ENCODE results near the gene CCDC102A. TPM values are rescaled to one million over a fixed set of nuclear protein-coding genes. Genes with fewer than 3 reads are reported as not detected.

CCDC102A gene
- total and polyA plus RNA-seq, 9 of the 15 experiments (the other 6 are each of a cell fraction or from before 2014, with no cell fraction given) = 0.03 to 4.9 (median 1.4) TPM

DNA sequence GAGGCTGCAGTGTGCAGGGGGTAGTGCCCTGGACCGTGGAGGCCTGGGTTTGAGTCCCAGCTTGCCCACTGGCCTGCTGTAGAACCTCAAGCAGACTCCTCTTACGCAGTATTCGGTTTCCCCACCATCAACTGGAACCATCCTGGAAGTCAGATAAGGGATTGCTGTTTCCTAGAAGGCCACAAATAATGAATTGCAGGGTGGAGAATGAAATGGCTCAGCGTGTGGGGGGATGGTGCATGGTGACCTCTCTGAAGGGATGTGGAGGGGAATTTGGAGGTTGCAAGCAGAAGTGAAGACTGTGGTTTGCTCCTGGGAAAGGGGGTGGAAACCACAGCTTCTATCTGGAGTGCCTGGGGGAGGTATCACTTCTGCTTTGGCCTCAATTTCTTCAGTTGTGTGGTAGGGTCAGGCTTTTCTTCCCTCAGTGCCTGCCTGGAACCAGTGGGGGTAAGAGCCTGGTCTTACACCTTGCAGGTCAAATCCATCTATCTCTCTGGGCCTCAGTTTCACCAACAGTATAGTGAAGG is 7.8 kb upstream of the CCDC102A start (continued):
- no peak for TF ChIP-seq ZNF311 (CRISPR knock-in tag; IDR thresholded peaks at IDR 0.05)
- TF ChIP-seq SREBF2 (CRISPR knock-in tag; IDR thresholded peaks at IDR 0.05) = no peak
- TF ChIP-seq ZNF778 (CRISPR knock-in tag; IDR thresholded peaks at IDR 0.05) = no peak
- TF ChIP-seq, protein P1, sequence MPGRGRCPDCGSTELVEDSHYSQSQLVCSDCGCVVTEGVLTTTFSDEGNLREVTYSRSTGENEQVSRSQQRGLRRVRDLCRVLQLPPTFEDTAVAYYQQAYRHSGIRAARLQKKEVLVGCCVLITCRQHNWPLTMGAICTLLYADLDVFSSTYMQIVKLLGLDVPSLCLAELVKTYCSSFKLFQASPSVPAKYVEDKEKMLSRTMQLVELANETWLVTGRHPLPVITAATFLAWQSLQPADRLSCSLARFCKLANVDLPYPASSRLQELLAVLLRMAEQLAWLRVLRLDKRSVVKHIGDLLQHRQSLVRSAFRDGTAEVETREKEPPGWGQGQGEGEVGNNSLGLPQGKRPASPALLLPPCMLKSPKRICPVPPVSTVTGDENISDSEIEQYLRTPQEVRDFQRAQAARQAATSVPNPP (IDR thresholded peaks at IDR 0.05; ENCODE audit: borderline replicate concordance, insufficient read depth, insufficient read length) = no peak
- peak in 1 of 2 experiments; percentile 67; a peak in 2 of 4 replicates for TF ChIP-seq KDM1A (IDR thresholded peaks at IDR 0.05)
- TF ChIP-seq HSF4 (CRISPR knock-in tag; IDR thresholded peaks at IDR 0.05; ENCODE audit: borderline replicate concordance) = no peak
- TF ChIP-seq SNIP1 (IDR thresholded peaks at IDR 0.05; ENCODE audit: low read depth) = no peak
- no peak for TF ChIP-seq MAFF (IDR thresholded peaks at IDR 0.05; ENCODE audit: low read length)
- TF ChIP-seq ZNF780A (CRISPR knock-in tag; IDR thresholded peaks at IDR 0.05) = no peak
- TF ChIP-seq, protein P2, sequence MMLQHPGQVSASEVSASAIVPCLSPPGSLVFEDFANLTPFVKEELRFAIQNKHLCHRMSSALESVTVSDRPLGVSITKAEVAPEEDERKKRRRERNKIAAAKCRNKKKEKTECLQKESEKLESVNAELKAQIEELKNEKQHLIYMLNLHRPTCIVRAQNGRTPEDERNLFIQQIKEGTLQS (IDR thresholded peaks at IDR 0.05) = no peak
- TF ChIP-seq, protein P2 (CRISPR knock-in tag; conservative IDR thresholded peaks at IDR 0.05) = no peak
- TF ChIP-seq HNRNPK (IDR thresholded peaks at IDR 0.05; ENCODE audit: low read depth, low read length, poor library complexity, severe bottlenecking) = no peak
- TF ChIP-seq NR2C2 (CRISPR knock-in tag; IDR thresholded peaks at IDR 0.05) = 0 out of 2 replicates have a peak, but pooled peaks have one; percentile 17
- TF ChIP-seq NR2C2 (tag; IDR thresholded peaks at IDR 0.05) = peak; percentile 49; the same call in 1 of the 2 replicates
- TF ChIP-seq RHOXF2B (CRISPR knock-in tag; conservative IDR thresholded peaks at IDR 0.05) = no peak
- no peak for TF ChIP-seq KLF10 (CRISPR knock-in tag; IDR thresholded peaks at IDR 0.05)
- no peak for TF ChIP-seq PURB (CRISPR knock-in tag; IDR thresholded peaks at IDR 0.05; ENCODE audit: low read depth)
- TF ChIP-seq MEIS2 (IDR thresholded peaks at IDR 0.05; ENCODE audit: partially characterized antibody) = peak; percentile 37
- TF ChIP-seq, protein P3, sequence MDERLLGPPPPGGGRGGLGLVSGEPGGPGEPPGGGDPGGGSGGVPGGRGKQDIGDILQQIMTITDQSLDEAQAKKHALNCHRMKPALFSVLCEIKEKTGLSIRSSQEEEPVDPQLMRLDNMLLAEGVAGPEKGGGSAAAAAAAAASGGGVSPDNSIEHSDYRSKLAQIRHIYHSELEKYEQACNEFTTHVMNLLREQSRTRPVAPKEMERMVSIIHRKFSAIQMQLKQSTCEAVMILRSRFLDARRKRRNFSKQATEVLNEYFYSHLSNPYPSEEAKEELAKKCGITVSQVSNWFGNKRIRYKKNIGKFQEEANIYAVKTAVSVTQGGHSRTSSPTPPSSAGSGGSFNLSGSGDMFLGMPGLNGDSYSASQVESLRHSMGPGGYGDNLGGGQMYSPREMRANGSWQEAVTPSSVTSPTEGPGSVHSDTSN (CRISPR knock-in tag; IDR thresholded peaks at IDR 0.05; ENCODE audit: low read depth) = no peak
- TF ChIP-seq, protein P3 (tag; conservative IDR thresholded peaks at IDR 0.05; ENCODE audit: low read depth) = no peak
- TF ChIP-seq, protein P4, sequence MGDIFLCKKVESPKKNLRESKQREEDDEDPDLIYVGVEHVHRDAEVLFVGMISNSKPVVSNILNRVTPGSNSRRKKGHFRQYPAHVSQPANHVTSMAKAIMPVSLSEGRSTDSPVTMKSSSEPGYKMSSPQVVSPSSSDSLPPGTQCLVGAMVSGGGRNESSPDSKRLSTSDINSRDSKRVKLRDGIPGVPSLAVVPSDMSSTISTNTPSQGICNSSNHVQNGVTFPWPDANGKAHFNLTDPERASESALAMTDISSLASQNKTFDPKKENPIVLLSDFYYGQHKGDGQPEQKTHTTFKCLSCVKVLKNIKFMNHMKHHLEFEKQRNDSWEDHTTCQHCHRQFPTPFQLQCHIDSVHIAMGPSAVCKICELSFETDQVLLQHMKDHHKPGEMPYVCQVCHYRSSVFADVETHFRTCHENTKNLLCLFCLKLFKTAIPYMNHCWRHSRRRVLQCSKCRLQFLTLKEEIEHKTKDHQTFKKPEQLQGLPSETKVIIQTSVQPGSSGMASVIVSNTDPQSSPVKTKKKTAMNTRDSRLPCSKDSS (IDR thresholded peaks at IDR 0.05; ENCODE audit: low read depth, partially characterized antibody) = no peak
- TF ChIP-seq THRAP3 (IDR thresholded peaks at IDR 0.05; ENCODE audit: borderline replicate concordance) = no peak

Measured in K562 (cell line).